Lower lobe of right lung (tissue), 2 donors: ENCODE measurements around the gene HBE1. TPM values are rescaled to one million over a fixed set of nuclear protein-coding genes. Genes with fewer than 3 reads are reported as not detected.

Source experiments
- ATAC-seq, 2 donors: fragments of 200-7000 bp; cut with Tn5 transposase; one replicate each; pipeline ENCODE4 v1.9.1; 2020 to 2022; ENCODE audit warnings: mild to moderate bottlenecking in 2 of 2, moderate library complexity in 2 of 2
- DNase-seq: peaks from one replicate; pipeline ENCODE4 v3.0.0-alpha.2; 2020
- H3K27ac ChIP-seq: fragments of 200-600 bp; one replicate; pipeline ENCODE4 v1.8.0; 2022
- H3K27me3 ChIP-seq: fragments of 200-600 bp; one replicate; pipeline ENCODE4 v1.8.0; 2022; ENCODE audit warnings: low read depth
- H3K36me3 ChIP-seq: fragments of 200-600 bp; one replicate; pipeline ENCODE4 v1.8.0; 2022; ENCODE audit warnings: mild to moderate bottlenecking
- H3K4me1 ChIP-seq: fragments of 200-600 bp; one replicate; pipeline ENCODE4 v1.8.0; 2022
- H3K4me3 ChIP-seq: fragments of 200-600 bp; one replicate; pipeline ENCODE4 v1.8.0; 2022; ENCODE audit warnings: mild to moderate bottlenecking
- H3K9me3 ChIP-seq: fragments of 200-600 bp; one replicate; pipeline ENCODE4 v1.8.0; 2022
- intact Hi-C: fragments of 100-400 bp; cut with DNase I; formaldehyde crosslinking; loops from one replicate; pipeline ENCODE4 v1.11.0; 2022
- total RNA-seq: library from RNA; stranded (reverse); fragmentation: NEBNext Ultra II Directional; extraction: Animal tissue kit (Norgen Biotek cat#: 25700); gene quantifications from one replicate; pipeline ENCODE4 v1.2.1, GENCODE V29; 2021
- TF ChIP-seq, protein P1 (sequence below): fragments of 200-600 bp; IDR thresholded peaks from one replicate; pipeline ENCODE4 v1.8.0; 2022; ENCODE audit warnings: antibody characterized with exemption, mild to moderate bottlenecking
- donor health status: DM: no; HTN: yes; CAD: no; lungs with severe emphysema.

Gene HBE1
- total RNA-seq, 1 donor from 2014 or later = not detected

DNA sequence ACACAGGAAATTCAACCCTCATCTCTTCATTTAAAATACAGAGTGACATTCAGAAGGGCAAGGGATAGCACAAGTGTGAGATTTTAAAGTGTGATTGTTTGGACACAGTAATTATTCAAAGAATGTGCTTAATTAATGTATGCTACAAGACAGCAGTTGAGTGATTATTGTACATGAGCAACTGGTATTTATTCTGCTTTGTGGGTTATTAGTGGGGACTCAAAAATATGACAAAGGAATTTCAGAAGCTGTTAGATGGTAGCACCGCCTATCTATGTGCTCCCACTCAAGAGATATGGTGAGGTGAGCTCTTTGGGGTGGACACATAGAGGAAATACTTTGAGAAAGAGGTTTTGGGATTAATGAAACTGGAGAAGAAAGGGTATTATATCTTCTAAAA is 29.7 kb downstream of the HBE1 start:
- intact Hi-C loops = no loop called here
- H3K27ac ChIP-seq = no peak overlapping the region
- H3K36me3 ChIP-seq = no peaks in the 10 kb centered on the region
- no peaks in the 10 kb centered on the region for H3K9me3 ChIP-seq
- H3K27me3 ChIP-seq = no peaks in the 10 kb centered on the region
- no peaks in the 10 kb centered on the region for H3K4me1 ChIP-seq
- ATAC-seq (no peak), DNase-seq (no peak)
- TF ChIP-seq, protein P1, sequence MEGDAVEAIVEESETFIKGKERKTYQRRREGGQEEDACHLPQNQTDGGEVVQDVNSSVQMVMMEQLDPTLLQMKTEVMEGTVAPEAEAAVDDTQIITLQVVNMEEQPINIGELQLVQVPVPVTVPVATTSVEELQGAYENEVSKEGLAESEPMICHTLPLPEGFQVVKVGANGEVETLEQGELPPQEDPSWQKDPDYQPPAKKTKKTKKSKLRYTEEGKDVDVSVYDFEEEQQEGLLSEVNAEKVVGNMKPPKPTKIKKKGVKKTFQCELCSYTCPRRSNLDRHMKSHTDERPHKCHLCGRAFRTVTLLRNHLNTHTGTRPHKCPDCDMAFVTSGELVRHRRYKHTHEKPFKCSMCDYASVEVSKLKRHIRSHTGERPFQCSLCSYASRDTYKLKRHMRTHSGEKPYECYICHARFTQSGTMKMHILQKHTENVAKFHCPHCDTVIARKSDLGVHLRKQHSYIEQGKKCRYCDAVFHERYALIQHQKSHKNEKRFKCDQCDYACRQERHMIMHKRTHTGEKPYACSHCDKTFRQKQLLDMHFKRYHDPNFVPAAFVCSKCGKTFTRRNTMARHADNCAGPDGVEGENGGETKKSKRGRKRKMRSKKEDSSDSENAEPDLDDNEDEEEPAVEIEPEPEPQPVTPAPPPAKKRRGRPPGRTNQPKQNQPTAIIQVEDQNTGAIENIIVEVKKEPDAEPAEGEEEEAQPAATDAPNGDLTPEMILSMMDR = no peak
- no peak overlapping the region for H3K4me3 ChIP-seq

DNA sequence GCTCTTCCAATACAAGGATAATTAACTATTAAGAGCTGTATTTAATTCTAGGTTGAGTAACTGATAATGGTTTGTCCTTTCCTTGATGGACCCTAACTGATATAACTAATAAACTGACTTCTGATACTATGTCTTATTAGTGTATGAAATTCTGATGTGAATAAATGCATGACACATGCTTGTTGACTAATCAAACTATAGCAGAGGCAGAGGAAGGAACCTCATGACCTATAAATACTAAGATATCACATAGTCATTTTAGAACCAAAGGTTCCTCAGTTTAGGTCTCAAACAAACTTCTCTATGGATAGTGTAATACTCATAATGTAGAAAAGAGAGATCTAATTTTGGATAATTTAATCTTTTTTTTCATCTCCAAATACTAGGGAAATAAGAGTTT is 30.7 kb downstream of the HBE1 start:
- TF ChIP-seq, protein P1 = no peak
- Histone ChIP-seq H3K27ac (no peak overlapping the region), H3K9me3 (no peaks in the 10 kb centered on the region), H3K4me1 (no peaks in the 10 kb centered on the region), H3K27me3 (no peaks in the 10 kb centered on the region), H3K36me3 (no peaks in the 10 kb centered on the region), H3K4me3 (no peak overlapping the region)
- intact Hi-C loops = no loop called here
- no peak for DNase-seq
- ATAC-seq = no peak

DNA sequence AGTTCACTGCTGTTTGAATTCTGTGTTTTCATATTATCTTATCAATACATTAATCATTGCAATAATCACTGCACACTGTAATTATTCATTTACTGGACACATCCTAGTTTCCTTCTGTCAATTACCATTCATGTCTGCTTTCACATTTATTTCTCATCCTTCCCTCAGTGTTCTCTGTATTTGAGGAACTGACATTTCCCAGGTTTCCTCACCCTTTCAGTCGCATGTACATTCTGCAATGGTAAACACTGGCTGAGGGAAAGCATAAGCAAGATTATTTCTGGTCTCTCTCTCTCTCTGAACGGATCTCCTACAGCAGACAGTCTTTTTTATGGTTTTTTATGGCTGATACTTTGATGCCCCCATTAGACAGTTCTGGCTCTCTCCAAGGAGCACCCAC is 31.3 kb downstream of the HBE1 start:
- no peaks in the 10 kb centered on the region for H3K36me3 ChIP-seq
- H3K27me3 ChIP-seq = no peaks in the 10 kb centered on the region
- TF ChIP-seq, protein P1 = no peak
- ATAC-seq (no peak), DNase-seq (no peak)
- no peak overlapping the region for H3K27ac ChIP-seq
- H3K9me3 ChIP-seq = no peaks in the 10 kb centered on the region
- intact Hi-C loops = no loop called here
- H3K4me3 ChIP-seq = no peak overlapping the region
- no peaks in the 10 kb centered on the region for H3K4me1 ChIP-seq

DNA sequence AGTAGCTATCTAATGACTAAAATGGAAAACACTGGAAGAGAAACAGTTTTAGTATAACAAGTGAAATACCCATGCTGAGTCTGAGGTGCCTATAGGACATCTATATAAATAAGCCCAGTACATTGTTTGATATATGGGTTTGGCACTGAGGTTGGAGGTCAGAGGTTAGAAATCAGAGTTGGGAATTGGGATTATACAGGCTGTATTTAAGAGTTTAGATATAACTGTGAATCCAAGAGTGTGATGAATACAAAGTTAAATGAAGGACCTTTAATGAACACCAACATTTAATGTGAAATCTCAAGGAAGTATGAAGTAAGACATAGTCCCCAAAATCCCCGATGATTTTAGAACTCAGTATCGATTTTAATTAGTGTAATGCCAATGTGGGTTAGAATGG is 32.3 kb downstream of the HBE1 start:
- intact Hi-C loops = no loop called here
- Histone ChIP-seq H3K4me3 (no peak overlapping the region), H3K27ac (no peak overlapping the region), H3K9me3 (no peaks in the 10 kb centered on the region), H3K27me3 (no peaks in the 10 kb centered on the region), H3K4me1 (no peaks in the 10 kb centered on the region), H3K36me3 (no peaks in the 10 kb centered on the region)
- DNase-seq (no peak), ATAC-seq (no peak)
- TF ChIP-seq, protein P1 = no peak

DNA sequence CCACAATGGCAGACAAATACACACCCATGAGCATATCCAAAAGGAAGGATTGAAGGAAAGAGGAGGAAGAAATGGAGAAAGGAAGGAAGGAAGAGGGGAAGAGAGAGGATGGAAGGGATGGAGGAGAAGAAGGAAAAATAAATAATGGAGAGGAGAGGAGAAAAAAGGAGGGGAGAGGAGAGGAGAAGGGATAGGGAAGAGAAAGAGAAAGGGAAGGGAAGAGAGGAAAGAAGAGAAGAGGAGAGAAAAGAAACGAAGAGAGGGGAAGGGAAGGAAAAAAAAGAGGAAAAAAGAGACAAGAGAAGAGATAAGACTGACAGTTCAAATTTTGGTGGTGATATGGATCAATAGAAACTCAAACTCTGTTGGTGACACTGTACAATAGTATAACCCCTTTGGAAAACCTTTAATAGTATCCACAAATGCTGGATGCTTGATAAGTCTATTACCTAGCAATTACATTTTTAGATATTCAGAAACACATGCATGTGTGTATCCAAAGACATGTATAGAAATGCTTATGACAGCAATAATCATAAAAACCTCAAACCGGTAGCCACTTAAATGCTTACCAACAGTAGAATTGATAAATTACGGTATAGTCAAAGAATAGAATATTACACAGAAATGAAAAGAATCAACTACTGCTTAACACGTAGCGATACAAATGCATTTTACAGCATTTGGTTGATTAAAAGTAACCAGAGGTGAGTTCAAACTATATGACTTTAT is 34.2 kb downstream of the HBE1 start:
- no peak overlapping the region for H3K4me3 ChIP-seq
- H3K4me1 ChIP-seq = no peaks in the 10 kb centered on the region
- no peaks in the 10 kb centered on the region for H3K27me3 ChIP-seq
- no peaks in the 10 kb centered on the region for H3K36me3 ChIP-seq
- intact Hi-C loops = no loop called here
- H3K9me3 ChIP-seq = no peaks in the 10 kb centered on the region
- ATAC-seq (no peak), DNase-seq (no peak)
- H3K27ac ChIP-seq = no peak overlapping the region
- TF ChIP-seq, protein P1 = no peak
